Right kidney (tissue), 1 donor: ENCODE results near the gene RO60.

Experiments
- DNase-seq: peaks from one replicate; pipeline ENCODE4 v3.0.0-alpha.2; 2016

RO60 gene

DNA sequence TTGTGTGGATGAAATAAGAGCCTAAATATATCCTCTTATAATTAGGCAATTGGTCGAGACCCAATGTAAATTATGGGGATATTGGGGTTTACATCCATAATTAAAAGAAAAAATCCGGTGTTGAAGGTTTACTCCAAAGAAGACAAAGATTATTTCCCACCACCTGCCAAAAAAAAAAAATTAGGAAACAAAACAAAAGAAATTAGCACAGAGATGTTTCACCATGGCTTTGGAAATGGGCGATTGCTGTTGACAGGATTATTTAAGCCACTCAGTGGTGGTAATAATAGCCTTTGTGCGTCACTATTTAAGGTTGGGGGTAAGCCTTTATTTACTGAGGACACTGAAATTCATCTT is 46.4 kb downstream of the RO60 start:
- DNase-seq: no peak

DNA sequence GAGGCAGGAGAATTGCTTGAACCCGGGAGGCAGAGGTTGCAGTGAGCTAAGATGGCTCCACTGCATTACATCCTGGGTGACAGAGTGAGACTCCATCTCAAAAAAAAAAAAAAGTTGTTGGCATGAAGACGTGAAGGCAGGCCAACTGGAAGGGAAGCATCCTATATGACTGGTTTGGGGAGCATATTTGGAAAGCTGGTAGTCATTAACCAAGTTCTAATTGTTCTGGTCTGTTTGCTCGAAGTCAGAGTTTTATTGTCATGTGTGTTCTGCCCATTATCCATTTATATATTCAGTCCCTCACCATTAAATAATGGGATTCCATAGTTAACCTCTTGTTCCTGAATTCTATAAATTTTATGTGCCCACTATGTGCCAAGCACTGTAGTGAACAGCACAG is 49.1 kb downstream of the RO60 start:
- DNase-seq: no peak
